DND-41 (cell line): ENCODE data around the gene PSMD14.
A peak's percentile ranks its signal among the peaks of the same experiment; 100 is the strongest.

Source experiments
- EZH2 ChIP-seq: IDR thresholded peaks from 3 replicates; pipeline ENCODE4 v1.6.1; 2012; ENCODE audit warnings: borderline replicate concordance, low read depth, mild to moderate bottlenecking, moderate library complexity, low read length, inconsistent platforms; ENCODE audit not compliant: severe bottlenecking
- TF ChIP-seq, protein P1 (sequence below): IDR thresholded peaks from 2 replicates; pipeline ENCODE4 v1.5.1; 2012; ENCODE audit warnings: borderline replicate concordance, low read length, moderate library complexity, mild to moderate bottlenecking; ENCODE audit not compliant: poor library complexity, severe bottlenecking; ENCODE audit errors: extremely low read depth

GRCh38 chr2:161273038-161273760 is 35.0 kb upstream of the PSMD14 start:
- TF ChIP-seq, protein P1, sequence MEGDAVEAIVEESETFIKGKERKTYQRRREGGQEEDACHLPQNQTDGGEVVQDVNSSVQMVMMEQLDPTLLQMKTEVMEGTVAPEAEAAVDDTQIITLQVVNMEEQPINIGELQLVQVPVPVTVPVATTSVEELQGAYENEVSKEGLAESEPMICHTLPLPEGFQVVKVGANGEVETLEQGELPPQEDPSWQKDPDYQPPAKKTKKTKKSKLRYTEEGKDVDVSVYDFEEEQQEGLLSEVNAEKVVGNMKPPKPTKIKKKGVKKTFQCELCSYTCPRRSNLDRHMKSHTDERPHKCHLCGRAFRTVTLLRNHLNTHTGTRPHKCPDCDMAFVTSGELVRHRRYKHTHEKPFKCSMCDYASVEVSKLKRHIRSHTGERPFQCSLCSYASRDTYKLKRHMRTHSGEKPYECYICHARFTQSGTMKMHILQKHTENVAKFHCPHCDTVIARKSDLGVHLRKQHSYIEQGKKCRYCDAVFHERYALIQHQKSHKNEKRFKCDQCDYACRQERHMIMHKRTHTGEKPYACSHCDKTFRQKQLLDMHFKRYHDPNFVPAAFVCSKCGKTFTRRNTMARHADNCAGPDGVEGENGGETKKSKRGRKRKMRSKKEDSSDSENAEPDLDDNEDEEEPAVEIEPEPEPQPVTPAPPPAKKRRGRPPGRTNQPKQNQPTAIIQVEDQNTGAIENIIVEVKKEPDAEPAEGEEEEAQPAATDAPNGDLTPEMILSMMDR: peak; percentile 85
- no peak for TF ChIP-seq EZH2
